DOHH2 (cell line): ENCODE results near the gene LPIN1.
"Not testable (repeated sequence)": the region's sequence is repeated elsewhere in the genome, so short reads cannot be mapped to it uniquely, and the experiment has no call there.

Experiments
- H3F3A ChIP-seq: fragments of 200-600 bp; sonication (generic), shearing (Covaris generic); 2 replicates; pipeline ENCODE4 v1.6.0; 2016; ENCODE audit warnings: antibody characterized with exemption, mild to moderate bottlenecking; ENCODE audit not compliant: control insufficient read depth, insufficient read depth
- H3K27ac ChIP-seq: fragments of 200-600 bp; sonication (generic); 2 replicates; pipeline ENCODE4 v1.5.1; 2014; ENCODE audit warnings: low read depth, mild to moderate bottlenecking, low read length, moderate library complexity
- H3K27me3 ChIP-seq: fragments of 200-600 bp; sonication (generic); 2 replicates; pipeline ENCODE4 v1.6.1; 2014; ENCODE audit warnings: mild to moderate bottlenecking, low read length, mixed read lengths; ENCODE audit not compliant: control insufficient read depth
- H3K36me3 ChIP-seq: fragments of 200-600 bp; sonication (generic); 2 replicates; pipeline ENCODE4 v1.6.1; 2014; ENCODE audit warnings: mild to moderate bottlenecking, low read length, moderate library complexity, mixed read lengths; ENCODE audit not compliant: control insufficient read depth
- H3K4me1 ChIP-seq: fragments of 200-600 bp; sonication (generic); 2 replicates; pipeline ENCODE4 v1.6.1; 2014; ENCODE audit warnings: mild to moderate bottlenecking, low read length, mixed read lengths; ENCODE audit not compliant: control insufficient read depth
- H3K4me2 ChIP-seq: fragments of 200-600 bp; sonication (generic); 2 replicates; pipeline ENCODE4 v1.6.0; 2014; ENCODE audit warnings: mild to moderate bottlenecking, low read length, moderate library complexity
- H3K4me3 ChIP-seq: fragments of 200-600 bp; sonication (generic); 2 replicates; pipeline ENCODE4 v1.5.1; 2014; ENCODE audit warnings: mild to moderate bottlenecking, low read length, mixed read lengths
- H3K79me2 ChIP-seq: fragments of 200-600 bp; sonication (generic); 2 replicates; pipeline ENCODE4 v1.6.1; 2014; ENCODE audit warnings: mild to moderate bottlenecking, low read length, mixed read lengths; ENCODE audit not compliant: control insufficient read depth
- H3K9me2 ChIP-seq: fragments of 200-600 bp; sonication (generic); replicated peaks from 2 replicates; pipeline ENCODE4 v1.6.1; 2014; ENCODE audit warnings: mild to moderate bottlenecking, low read length, mixed read lengths; ENCODE audit not compliant: control insufficient read depth
- H3K9me3 ChIP-seq: fragments of 200-600 bp; sonication (generic); 2 replicates; pipeline ENCODE4 v1.6.1; 2014; ENCODE audit warnings: antibody characterized with exemption, low read length, mixed read lengths; ENCODE audit not compliant: control insufficient read depth, insufficient read depth
- H4K20me1 ChIP-seq: fragments of 200-600 bp; sonication (generic); 2 replicates; pipeline ENCODE4 v1.6.0; 2014; ENCODE audit warnings: low read depth, mild to moderate bottlenecking, antibody characterized with exemption, low read length, moderate library complexity; ENCODE audit not compliant: control insufficient read depth, insufficient read depth
- EZH2phosphoT487 ChIP-seq: fragments of 200-600 bp; sonication (generic); IDR thresholded peaks from 2 replicates; pipeline ENCODE4 v1.6.1; 2017; ENCODE audit warnings: borderline replicate concordance, mild to moderate bottlenecking, antibody characterized with exemption, low read length, moderate library complexity, mixed read lengths
- TF ChIP-seq, protein P1 (sequence below): fragments of 200-600 bp; sonication (generic); IDR thresholded peaks from one replicate; pipeline ENCODE4 v1.5.1; 2014; ENCODE audit warnings: antibody characterized with exemption, mild to moderate bottlenecking, low read depth, low read length; ENCODE audit not compliant: poor library complexity, severe bottlenecking

Gene LPIN1

DNA sequence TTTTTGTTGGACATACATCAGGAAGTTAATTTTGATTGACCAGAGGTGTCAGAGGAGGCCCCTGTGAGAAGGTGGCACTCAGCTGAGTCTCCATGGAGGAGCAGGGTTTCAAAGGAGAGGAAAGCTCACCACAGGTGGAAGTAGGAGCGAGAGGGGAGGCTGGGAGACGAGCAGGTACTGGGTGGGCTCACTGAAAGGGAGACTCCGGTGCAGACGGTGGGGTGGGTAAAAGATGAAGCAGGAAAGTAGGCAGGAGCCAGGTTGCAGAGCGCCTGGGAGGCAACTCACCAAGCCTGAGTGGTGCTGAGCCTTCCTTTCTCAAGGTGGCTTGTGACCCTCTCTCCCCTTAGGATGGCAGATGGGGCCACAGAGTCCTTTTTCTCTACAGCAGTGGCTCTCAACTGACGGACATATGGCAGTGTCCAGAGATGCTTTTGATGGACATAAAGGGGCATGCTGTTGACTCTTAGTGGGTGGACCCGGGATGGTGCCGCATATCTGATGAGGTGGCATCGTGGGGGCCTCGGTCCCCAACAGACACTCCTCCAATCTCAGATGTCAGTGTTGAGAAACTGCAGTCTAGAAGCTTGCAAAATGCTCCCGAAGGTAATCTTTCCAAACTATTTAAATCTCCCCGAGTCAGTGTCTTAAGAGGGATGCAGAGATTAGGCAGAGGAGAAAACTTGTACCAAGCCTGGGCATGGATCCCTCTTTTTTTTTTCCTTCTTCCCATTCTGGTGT lies 64.0 kb downstream of the LPIN1 start:
- Histone ChIP-seq H3K36me3 (peaks cover 18% of the 10 kb centered on the region), H3K79me2 (no peaks in the 10 kb centered on the region), H3K4me1 (no peaks in the 10 kb centered on the region), H3K27ac (no peak overlapping the region), H4K20me1 (no peaks in the 10 kb centered on the region), H3K27me3 (no peaks in the 10 kb centered on the region), H3K4me3 (no peak overlapping the region), H3F3A (no peaks in the 10 kb centered on the region), H3K4me2 (no peak overlapping the region), H3K9me3 (no peaks in the 10 kb centered on the region), H3K9me2 (no peaks in the 10 kb centered on the region)
- TF ChIP-seq EZH2phosphoT487 = no peak
- TF ChIP-seq, protein P1, sequence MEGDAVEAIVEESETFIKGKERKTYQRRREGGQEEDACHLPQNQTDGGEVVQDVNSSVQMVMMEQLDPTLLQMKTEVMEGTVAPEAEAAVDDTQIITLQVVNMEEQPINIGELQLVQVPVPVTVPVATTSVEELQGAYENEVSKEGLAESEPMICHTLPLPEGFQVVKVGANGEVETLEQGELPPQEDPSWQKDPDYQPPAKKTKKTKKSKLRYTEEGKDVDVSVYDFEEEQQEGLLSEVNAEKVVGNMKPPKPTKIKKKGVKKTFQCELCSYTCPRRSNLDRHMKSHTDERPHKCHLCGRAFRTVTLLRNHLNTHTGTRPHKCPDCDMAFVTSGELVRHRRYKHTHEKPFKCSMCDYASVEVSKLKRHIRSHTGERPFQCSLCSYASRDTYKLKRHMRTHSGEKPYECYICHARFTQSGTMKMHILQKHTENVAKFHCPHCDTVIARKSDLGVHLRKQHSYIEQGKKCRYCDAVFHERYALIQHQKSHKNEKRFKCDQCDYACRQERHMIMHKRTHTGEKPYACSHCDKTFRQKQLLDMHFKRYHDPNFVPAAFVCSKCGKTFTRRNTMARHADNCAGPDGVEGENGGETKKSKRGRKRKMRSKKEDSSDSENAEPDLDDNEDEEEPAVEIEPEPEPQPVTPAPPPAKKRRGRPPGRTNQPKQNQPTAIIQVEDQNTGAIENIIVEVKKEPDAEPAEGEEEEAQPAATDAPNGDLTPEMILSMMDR = no peak

DNA sequence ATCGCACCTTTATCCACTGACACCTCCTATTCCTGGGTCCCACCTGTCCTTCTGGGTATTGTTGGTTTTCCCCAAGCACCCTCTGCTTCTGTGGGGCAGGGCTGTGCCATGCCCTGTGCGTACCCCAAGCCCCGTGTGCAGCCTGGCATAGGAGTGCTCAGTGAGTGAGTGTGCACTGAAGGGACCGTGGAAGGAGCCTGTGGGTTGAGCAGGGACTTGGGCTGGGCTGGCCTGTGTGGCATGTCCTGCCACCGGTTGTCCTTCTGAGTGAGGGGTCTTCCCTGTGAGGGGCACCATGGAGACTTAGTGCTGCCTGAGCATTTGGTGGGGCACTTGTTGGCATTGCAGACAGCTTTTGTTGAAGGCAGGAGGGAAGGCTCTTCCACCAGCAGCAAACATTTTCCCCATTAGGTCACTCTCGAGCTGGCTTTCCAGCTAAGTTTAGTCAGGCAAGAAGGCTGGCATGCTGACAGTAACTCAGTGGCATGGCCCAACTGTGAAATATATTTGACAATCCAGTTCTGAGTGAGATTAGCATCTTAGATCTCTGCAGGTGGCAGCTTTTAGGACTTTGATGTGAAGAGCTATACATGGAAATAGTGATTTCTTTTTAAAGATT lies 64.7 kb downstream of the LPIN1 start:
- no peaks in the 10 kb centered on the region for H3K9me3 ChIP-seq
- H3K4me1 ChIP-seq = no peaks in the 10 kb centered on the region
- H4K20me1 ChIP-seq = no peaks in the 10 kb centered on the region
- H3K79me2 ChIP-seq = no peaks in the 10 kb centered on the region
- H3K4me3 ChIP-seq = no peak overlapping the region
- TF ChIP-seq, protein P1 = no peak
- TF ChIP-seq EZH2phosphoT487 = no peak
- no peak overlapping the region for H3K27ac ChIP-seq
- no peaks in the 10 kb centered on the region for H3K9me2 ChIP-seq
- H3F3A ChIP-seq = no peaks in the 10 kb centered on the region
- H3K4me2 ChIP-seq = no peak overlapping the region
- H3K36me3 ChIP-seq = peaks cover 18% of the 10 kb centered on the region
- no peaks in the 10 kb centered on the region for H3K27me3 ChIP-seq

- Histone ChIP-seq H3K9me2 (no peaks in the 10 kb centered on the region), H3F3A (no peaks in the 10 kb centered on the region), H3K4me3 (no peak overlapping the region), H3K4me2 (no peak overlapping the region), H3K27me3 (no peaks in the 10 kb centered on the region), H3K27ac (no peak overlapping the region), H3K36me3 (peaks cover 17% of the 10 kb centered on the region), H3K79me2 (no peaks in the 10 kb centered on the region), H3K4me1 (no peaks in the 10 kb centered on the region), H3K9me3 (no peaks in the 10 kb centered on the region), H4K20me1 (no peaks in the 10 kb centered on the region)
- no peak for TF ChIP-seq EZH2phosphoT487
- TF ChIP-seq, protein P1 = no peak
Observed at GRCh38 chr2:11812466-11813248, 66.2 kb downstream of the LPIN1 start.

DNA sequence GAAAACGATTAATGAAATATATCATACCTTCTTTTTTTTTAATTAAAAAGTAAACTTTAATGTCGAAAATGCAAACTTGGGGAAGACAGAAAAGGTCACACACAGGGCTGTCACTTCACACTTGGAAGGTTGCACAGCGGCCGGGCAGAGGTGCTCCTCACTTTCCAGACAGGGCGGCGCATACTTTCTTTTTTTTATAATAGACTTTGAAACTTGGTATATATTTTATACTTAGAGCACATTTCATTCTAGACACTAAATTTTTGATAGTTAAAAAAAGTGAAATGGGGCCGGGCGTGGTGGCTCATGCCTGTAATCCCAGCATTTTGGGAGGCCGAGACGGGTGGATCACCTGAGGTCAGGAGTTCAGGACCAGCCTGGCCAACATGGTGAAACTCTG lies 66.9 kb downstream of the LPIN1 start:
- not testable (repeated sequence) for H3K9me3 ChIP-seq, H3K4me1 ChIP-seq, H3K4me3 ChIP-seq, H3K27me3 ChIP-seq, H3K9me2 ChIP-seq, H3F3A ChIP-seq, H3K79me2 ChIP-seq, H4K20me1 ChIP-seq, H3K4me2 ChIP-seq, H3K27ac ChIP-seq
- H3K36me3 ChIP-seq = peaks cover 17% of the 10 kb centered on the region
